Natural killer cell (primary cell): Measurements from ENCODE around the gene NR2F1-AS1. TPM values are rescaled to one million over a fixed set of nuclear protein-coding genes. Genes with fewer than 3 reads are reported as not detected.
A peak's percentile ranks its signal among the peaks of the same experiment; 100 is the strongest.

ENCODE experiments used
- ATAC-seq, 3 donors: fragments of 150-1000 bp in 2 of 3; fragments of 200-7000 bp in 1 of 3; cut with Tn5 transposase; 1 replicate in 1 of 3; 2 replicates in 2 of 3; pipeline ENCODE4 v1.10.0; 2021; ENCODE audit warnings: mild to moderate bottlenecking in 2 of 3, moderate library complexity in 2 of 3
- DNase-seq, 2 donors: peaks; one replicate each; pipeline versions ENCODE4 v3.0.0 to v3.0.0-alpha.2; 2013 to 2021; ENCODE audit warnings: mixed read lengths in 1 of 2
- H3K27ac ChIP-seq: one replicate; pipeline ENCODE4 v1.5.1; 2013; ENCODE audit warnings: mild to moderate bottlenecking, low read length
- H3K27me3 ChIP-seq: one replicate; pipeline ENCODE4 v1.6.1; 2013; ENCODE audit warnings: low read length; ENCODE audit not compliant: control insufficient read depth, insufficient read depth
- H3K36me3 ChIP-seq: one replicate; pipeline ENCODE4 v1.6.1; 2013; ENCODE audit warnings: low read length; ENCODE audit not compliant: control insufficient read depth, insufficient read depth
- H3K4me1 ChIP-seq: one replicate; pipeline ENCODE4 v1.6.1; 2013; ENCODE audit warnings: low read length; ENCODE audit not compliant: control insufficient read depth, insufficient read depth
- H3K4me3 ChIP-seq: one replicate; pipeline ENCODE4 v1.5.1; 2013; ENCODE audit warnings: low read length
- H3K9me3 ChIP-seq: one replicate; pipeline ENCODE4 v1.6.1; 2013; ENCODE audit warnings: low read length; ENCODE audit not compliant: control insufficient read depth, insufficient read depth
- H3K27ac Mint-ChIP-seq, 2 donors: one replicate each; pipeline ENCODE4 v1.8.0; 2022; ENCODE audit warnings: mild to moderate bottlenecking in 2 of 2, mixed read lengths in 2 of 2, moderate library complexity in 1 of 2
- H3K27me3 Mint-ChIP-seq, 2 donors: one replicate each; pipeline ENCODE4 v1.8.0; 2022; ENCODE audit warnings: low read depth in 2 of 2, mixed read lengths in 2 of 2
- H3K36me3 Mint-ChIP-seq: one replicate; pipeline ENCODE4 v1.8.0; 2022; ENCODE audit warnings: mixed read lengths
- H3K4me1 Mint-ChIP-seq, 2 donors: one replicate each; pipeline ENCODE4 v1.8.0; 2022; ENCODE audit warnings: mixed read lengths in 2 of 2
- H3K4me3 Mint-ChIP-seq: one replicate; pipeline ENCODE4 v1.8.0; 2022; ENCODE audit warnings: mild to moderate bottlenecking, moderate library complexity, mixed read lengths
- H3K9me3 Mint-ChIP-seq, 2 donors: one replicate each; pipeline ENCODE4 v1.8.0; 2022; ENCODE audit warnings: mixed read lengths in 2 of 2
- WGBS: methylation state at CpG from one replicate; pipeline ENCODE4 v1.1.7; 2013; ENCODE audit warnings: missing lambda C conversion rate; ENCODE audit not compliant: insufficient coverage; 5-methylcytosine and 5-hydroxymethylcytosine counted together
- intact Hi-C: fragments of 100-400 bp; cut with micrococcal nuclease; formaldehyde crosslinking; loops from one replicate; pipeline ENCODE4 v1.14.2; 2022
- total RNA-seq, 4 donors: library from RNA; stranded (reverse); fragments of 120-200 nt in 1 of 4; gene quantifications; one replicate each; pipeline versions ENCODE4 v1.2.3 to v1.2.4, GENCODE V29; 2013 to 2022
- TF ChIP-seq, protein P1 (sequence below): fragments of 200-600 bp; IDR thresholded peaks from one replicate; pipeline ENCODE4 v1.8.0; 2022; ENCODE audit warnings: antibody characterized with exemption

NR2F1-AS1 gene
- total RNA-seq, 3 donors from 2014 or later (not counting 1 experiment from before 2014, with no cell fraction given), result not detected

DNA sequence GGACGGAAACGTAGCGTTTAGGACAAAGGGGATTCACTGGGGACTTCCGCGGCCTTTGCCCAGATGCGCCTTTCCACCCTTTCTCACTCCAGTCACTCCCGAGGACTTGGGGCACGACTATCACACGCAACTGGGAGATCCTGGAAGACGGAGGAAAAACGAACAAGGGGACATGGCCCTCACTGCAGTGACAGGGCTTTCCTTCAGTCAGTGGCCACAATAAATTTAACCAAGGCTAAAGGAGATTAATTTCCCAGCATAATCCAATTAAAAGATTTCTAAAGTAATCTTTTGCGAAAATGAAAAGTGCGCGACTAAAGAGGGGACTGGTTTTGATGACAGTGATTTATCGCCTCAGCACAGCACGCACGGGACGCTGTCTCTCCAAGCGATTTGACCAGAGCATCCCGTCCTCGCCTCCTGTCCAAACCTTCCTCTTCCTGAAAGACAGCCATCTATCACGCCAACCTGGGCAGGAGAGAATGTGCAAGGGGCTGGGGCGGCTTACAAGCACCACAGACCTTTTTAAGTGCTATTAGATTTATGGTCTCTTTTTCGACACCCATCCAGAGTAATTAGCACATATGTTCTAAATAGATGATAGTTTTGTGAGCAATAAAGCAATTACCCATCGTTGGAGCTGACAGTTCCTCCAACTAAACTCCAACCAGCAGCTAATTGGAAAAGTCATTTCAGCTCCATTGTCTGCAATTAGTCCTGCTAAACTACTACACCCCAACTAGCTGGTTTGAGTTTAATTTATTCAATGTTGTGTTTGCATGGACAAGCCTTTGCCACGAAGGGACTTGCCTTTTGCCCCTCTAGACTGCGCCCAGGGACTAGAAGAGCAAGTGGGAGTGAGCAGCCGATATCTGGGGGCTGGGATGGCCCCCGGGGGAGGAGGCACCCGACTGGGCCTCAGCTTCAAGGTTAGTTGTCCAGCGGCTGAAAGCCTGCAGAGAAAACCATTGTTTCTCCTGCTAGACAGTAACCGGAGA lies 7.4 kb downstream of the NR2F1-AS1 start:
- no peaks in the 10 kb centered on the region for H3K36me3 ChIP-seq
- Mint-ChIP-seq H3K36me3 (no peaks in the 10 kb centered on the region), H3K27ac (no peak overlapping the region), H3K4me3 (peak overlapping the region; percentile 35), H3K4me1 (peaks cover 30 to 35% of the 10 kb centered on the region in 2 donors), H3K27me3 (peaks cover 91 to 93% of the 10 kb centered on the region in 2 donors), H3K9me3 (no peaks in the 10 kb centered on the region)
- DNase-seq (no peak), ATAC-seq (no peak)
- WGBS, result 13% methylated on average over 31 of the region's 32 CpGs
- no peak overlapping the region for H3K27ac ChIP-seq
- TF ChIP-seq, protein P1, sequence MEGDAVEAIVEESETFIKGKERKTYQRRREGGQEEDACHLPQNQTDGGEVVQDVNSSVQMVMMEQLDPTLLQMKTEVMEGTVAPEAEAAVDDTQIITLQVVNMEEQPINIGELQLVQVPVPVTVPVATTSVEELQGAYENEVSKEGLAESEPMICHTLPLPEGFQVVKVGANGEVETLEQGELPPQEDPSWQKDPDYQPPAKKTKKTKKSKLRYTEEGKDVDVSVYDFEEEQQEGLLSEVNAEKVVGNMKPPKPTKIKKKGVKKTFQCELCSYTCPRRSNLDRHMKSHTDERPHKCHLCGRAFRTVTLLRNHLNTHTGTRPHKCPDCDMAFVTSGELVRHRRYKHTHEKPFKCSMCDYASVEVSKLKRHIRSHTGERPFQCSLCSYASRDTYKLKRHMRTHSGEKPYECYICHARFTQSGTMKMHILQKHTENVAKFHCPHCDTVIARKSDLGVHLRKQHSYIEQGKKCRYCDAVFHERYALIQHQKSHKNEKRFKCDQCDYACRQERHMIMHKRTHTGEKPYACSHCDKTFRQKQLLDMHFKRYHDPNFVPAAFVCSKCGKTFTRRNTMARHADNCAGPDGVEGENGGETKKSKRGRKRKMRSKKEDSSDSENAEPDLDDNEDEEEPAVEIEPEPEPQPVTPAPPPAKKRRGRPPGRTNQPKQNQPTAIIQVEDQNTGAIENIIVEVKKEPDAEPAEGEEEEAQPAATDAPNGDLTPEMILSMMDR, result no peak
- intact Hi-C loops, result no loop called here
- H3K4me1 ChIP-seq, result peaks cover 23% of the 10 kb centered on the region
- H3K27me3 ChIP-seq, result peaks cover 87% of the 10 kb centered on the region
- no peak overlapping the region for H3K4me3 ChIP-seq
- peaks cover 2% of the 10 kb centered on the region for H3K9me3 ChIP-seq

DNA sequence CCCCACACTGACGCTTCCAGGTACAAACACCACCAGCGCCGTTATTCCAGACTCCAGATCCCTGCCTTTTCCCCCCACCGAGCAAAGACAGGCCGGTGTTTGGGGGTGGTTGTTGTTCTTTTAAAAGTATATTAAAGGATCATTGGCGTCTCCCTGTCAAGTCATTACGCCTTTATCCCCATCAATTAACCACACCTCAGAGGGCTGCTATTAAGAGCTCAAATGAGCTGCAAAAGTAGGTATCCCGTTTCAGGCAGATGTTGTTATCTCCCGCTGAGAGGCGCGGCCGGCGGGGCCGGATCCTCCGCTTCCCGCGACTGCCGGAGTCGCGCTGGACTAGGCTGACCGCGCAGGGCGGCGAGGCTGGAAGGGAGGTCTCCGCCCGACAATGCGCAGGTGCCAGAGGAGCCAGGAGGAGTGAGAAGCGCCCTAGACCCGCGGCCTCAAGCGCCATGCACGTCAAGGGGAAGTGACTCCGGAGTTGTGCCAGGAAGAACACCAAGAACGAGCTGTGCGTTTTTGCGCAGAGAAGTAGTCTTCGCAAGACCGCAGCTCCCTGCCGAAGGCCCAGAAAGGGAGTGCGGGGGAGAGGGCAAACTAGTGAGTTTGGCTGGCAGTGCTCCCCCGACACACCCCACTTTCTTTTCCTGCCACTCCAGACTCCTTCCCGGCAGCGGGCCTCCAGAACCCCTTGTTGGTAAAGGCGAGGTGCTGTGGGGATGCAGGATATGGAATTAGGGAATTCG lies 8.2 kb downstream of the NR2F1-AS1 start:
- TF ChIP-seq, protein P1, result no peak
- Histone ChIP-seq H3K27ac (no peak overlapping the region), H3K27me3 (peaks cover 85% of the 10 kb centered on the region), H3K4me1 (peaks cover 19% of the 10 kb centered on the region), H3K36me3 (no peaks in the 10 kb centered on the region), H3K4me3 (no peak overlapping the region), H3K9me3 (peaks cover 2% of the 10 kb centered on the region)
- no peaks in the 10 kb centered on the region for H3K9me3 Mint-ChIP-seq
- DNase-seq (peak in 1 of 2 donors; percentile 18), ATAC-seq (no peak)
- peaks cover 21 to 30% of the 10 kb centered on the region in 2 donors for H3K4me1 Mint-ChIP-seq
- peaks cover 84 to 91% of the 10 kb centered on the region in 2 donors for H3K27me3 Mint-ChIP-seq
- H3K27ac Mint-ChIP-seq, result no peak overlapping the region
- no peaks in the 10 kb centered on the region for H3K36me3 Mint-ChIP-seq
- H3K4me3 Mint-ChIP-seq, result no peak overlapping the region
- 5% methylated on average over 37 of the region's 45 CpGs for WGBS
- intact Hi-C loops, result no loop called here

DNA sequence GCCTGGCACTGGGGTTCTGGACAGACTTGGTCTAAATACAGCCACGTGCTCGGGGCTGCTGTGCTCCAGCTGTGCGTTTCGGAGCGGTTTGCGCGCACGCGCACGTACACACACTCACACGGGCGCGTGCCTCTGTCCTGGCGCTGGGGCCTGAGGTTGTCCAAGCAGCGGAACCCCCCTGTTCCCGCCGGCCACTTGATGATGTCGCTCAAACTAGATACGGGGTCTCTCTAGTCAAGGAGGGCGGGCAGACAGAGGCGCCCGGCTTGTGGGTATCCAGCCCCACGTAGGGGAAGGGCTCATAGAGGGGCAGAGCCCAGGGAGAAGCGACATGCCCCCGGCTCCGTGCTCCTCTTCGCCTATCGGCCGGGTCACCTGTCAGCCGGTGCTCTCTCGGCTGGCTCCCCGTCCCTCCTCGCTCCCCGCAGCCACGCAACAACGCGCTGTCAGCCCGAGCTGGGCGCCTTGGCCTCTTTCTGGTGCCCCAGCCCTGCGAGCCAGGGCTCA lies 8.9 kb downstream of the NR2F1-AS1 start:
- Mint-ChIP-seq H3K27ac (no peak overlapping the region), H3K36me3 (no peaks in the 10 kb centered on the region), H3K4me3 (no peak overlapping the region), H3K27me3 (peaks cover 86 to 90% of the 10 kb centered on the region in 2 donors), H3K9me3 (no peaks in the 10 kb centered on the region), H3K4me1 (peaks cover 21 to 30% of the 10 kb centered on the region in 2 donors)
- intact Hi-C loops, result no loop called here
- H3K27ac ChIP-seq, result no peak overlapping the region
- H3K36me3 ChIP-seq, result no peaks in the 10 kb centered on the region
- H3K27me3 ChIP-seq, result peaks cover 84% of the 10 kb centered on the region
- WGBS, result 8% methylated on average over 40 of the region's 40 CpGs
- peak in 1 of 2 donors; percentile 9 for DNase-seq
- H3K9me3 ChIP-seq, result peaks cover 2% of the 10 kb centered on the region
- peaks cover 19% of the 10 kb centered on the region for H3K4me1 ChIP-seq
- no peak for ATAC-seq
- no peak overlapping the region for H3K4me3 ChIP-seq
- TF ChIP-seq, protein P1, result no peak
